ENCODE measurements around the gene ABHD6.

The ABHD6 gene

DNA sequence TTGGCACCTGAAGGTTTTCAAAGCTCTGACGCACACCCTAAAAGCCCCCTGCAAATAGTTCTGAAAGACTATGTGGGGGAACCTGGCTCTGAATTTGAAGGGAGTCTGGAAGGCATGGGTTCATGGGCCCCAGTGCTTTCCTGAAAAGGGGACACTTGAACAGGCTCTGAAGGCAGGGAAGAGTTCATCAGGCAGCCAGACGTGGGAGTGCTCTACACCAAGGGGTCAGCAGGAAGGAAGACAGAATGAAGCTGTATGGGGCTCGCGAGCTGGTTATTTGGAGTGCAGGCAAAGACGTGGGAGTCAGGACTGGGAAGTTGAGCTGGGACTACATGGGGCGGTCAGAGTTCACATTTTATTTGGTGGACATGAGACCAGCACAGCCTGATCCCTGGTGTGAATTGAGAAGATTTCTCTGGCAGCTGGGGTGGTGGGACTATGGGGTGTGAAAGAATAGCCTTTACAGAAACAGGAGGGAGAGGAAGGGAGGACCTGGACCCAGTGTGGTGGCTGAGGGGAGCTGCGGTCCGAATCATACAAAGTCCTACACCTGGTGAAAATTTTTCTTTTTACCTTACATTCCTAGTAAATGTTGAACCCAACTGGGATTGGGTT, 12.6 kb downstream of the ABHD6 start:
- no peak overlapping the region for H3K4me3 ChIP-seq (ENCODE audit: control insufficient read depth, low read depth, low read length)
- no peak for DNase-seq (ENCODE audit: low read depth)
- TF ChIP-seq, protein P1, sequence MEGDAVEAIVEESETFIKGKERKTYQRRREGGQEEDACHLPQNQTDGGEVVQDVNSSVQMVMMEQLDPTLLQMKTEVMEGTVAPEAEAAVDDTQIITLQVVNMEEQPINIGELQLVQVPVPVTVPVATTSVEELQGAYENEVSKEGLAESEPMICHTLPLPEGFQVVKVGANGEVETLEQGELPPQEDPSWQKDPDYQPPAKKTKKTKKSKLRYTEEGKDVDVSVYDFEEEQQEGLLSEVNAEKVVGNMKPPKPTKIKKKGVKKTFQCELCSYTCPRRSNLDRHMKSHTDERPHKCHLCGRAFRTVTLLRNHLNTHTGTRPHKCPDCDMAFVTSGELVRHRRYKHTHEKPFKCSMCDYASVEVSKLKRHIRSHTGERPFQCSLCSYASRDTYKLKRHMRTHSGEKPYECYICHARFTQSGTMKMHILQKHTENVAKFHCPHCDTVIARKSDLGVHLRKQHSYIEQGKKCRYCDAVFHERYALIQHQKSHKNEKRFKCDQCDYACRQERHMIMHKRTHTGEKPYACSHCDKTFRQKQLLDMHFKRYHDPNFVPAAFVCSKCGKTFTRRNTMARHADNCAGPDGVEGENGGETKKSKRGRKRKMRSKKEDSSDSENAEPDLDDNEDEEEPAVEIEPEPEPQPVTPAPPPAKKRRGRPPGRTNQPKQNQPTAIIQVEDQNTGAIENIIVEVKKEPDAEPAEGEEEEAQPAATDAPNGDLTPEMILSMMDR (conservative IDR thresholded peaks at IDR 0.05; ENCODE audit: control insufficient read depth, insufficient read depth, low read depth, low read length): no peak

DNA sequence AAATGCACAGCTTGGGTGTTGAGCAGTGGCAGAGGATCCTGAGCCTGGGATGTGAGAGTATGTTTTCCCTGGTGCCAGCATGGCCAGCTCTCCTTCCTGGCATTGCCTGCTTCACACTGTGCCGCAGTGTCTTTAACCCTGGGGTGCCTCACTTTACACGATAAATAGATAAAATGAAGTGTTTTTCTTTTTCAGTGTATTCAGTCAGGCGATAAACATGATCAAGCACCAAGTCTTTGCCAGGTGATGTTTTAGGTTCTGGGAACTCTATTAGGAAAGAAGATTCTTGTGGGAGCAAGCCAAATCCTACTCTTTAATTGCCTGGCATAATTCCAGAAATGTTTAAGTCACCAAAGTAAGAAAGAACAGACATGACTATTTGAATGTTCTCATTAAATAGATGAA, 14.0 kb downstream of the ABHD6 start:
- TF ChIP-seq, protein P1 (conservative IDR thresholded peaks at IDR 0.05; ENCODE audit: control insufficient read depth, insufficient read depth, low read depth, low read length): no peak
- no peak overlapping the region for H3K4me3 ChIP-seq (ENCODE audit: control insufficient read depth, low read depth, low read length)
- peak; percentile 56 for DNase-seq (ENCODE audit: low read depth)

DNA sequence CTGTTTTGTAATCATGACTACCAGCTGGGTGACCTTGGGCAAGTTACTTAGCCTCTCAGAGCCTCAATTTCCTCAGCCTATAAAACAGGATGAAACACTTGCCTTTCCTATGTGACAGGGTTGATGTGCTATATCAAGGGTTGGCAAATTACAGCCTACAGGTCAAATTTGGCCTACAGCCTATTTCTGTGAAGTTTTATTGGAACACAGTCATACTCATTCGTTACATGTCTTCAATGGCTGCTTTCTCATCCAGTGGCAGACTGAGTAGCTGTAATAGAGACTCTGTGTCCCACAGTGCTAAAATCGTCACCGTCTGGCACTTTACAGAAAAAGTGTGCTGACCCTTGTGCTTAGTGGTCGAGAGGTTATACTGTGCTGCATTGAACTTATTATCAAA, 16.6 kb downstream of the ABHD6 start:
- H3K4me3 ChIP-seq (ENCODE audit: control insufficient read depth, low read depth, low read length): no peak overlapping the region
- TF ChIP-seq, protein P1 (conservative IDR thresholded peaks at IDR 0.05; ENCODE audit: control insufficient read depth, insufficient read depth, low read depth, low read length): no peak
- no peak for DNase-seq (ENCODE audit: low read depth)

DNA sequence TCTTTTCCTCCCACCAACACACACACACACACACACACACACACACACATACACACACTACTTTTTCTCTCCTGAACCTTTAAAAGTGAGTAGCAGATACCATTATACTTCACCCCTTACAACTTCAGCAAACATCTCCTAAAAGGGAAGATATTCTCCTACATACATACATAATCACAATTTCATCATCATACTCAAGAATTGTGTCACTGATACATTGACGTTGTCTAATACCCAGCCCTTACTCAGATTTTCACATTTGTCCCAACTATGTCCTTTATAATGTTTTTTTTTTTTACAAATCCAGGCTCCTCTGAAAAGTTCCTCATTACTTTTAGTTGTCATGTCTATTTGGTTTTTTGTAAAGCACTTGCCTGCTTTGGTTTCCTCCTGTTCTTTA, 18.5 kb downstream of the ABHD6 start:
- no peak overlapping the region for H3K4me3 ChIP-seq (ENCODE audit: control insufficient read depth, low read depth, low read length)
- no peak for DNase-seq (ENCODE audit: low read depth)
- TF ChIP-seq, protein P1 (conservative IDR thresholded peaks at IDR 0.05; ENCODE audit: control insufficient read depth, insufficient read depth, low read depth, low read length): no peak

DNA sequence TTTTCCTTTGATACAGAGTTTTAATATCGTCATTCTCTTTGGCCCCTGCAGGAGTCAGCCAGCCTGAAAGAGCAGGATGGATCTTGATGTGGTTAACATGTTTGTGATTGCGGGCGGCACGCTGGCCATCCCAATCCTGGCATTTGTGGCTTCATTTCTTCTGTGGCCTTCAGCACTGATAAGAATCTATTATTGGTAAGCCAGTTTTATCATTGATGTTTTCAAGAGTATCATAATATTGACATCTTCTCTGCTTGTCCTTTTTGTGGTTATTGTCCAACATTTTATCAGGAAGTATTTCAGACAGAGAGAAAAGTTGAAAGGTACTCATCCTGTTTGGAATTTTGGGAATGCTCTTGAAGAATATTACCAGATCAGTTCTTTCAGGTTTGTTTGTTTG, 18.9 kb downstream of the ABHD6 start:
- no peak overlapping the region for H3K4me3 ChIP-seq (ENCODE audit: control insufficient read depth, low read depth, low read length)
- DNase-seq (ENCODE audit: low read depth): no peak
- TF ChIP-seq, protein P1 (conservative IDR thresholded peaks at IDR 0.05; ENCODE audit: control insufficient read depth, insufficient read depth, low read depth, low read length): no peak

DNA sequence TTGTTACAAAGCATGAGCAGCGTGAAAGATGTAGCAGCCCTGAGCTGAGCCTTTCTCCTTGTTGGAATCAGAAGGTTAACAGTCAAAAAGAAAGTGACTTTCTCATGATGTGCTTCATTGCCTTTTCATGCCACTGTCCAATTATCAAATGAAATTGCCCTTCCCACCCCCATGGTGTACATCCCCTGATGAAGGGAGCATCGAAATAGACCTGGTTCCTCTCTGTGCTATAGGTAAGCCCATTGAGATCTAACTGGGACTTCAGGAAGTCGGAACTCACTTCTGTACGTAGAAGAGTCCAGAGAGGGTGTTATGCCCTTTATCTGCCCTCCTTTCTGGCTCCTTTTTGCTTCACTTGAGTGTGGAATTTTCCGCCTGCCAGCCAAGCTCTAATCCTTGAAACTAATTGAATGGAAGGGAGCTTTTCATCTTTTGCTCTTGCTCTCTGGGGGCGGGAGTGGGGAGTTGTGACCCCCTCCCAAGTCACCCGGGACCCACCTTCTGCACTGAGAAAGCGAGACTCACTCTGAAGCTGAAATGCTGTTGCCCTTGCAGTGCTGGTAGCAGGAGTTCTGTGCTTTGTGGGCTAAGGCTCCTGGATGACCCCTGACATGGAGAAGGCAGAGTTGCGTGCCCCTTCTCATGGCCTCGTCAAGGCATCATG, 20.9 kb downstream of the ABHD6 start:
- TF ChIP-seq, protein P1 (conservative IDR thresholded peaks at IDR 0.05; ENCODE audit: control insufficient read depth, insufficient read depth, low read depth, low read length): no peak
- no peak for DNase-seq (ENCODE audit: low read depth)
- H3K4me3 ChIP-seq (ENCODE audit: control insufficient read depth, low read depth, low read length): no peak overlapping the region
